HepG2 (cell line): Measurements from ENCODE around the gene SMO. TPM values are rescaled to one million over a fixed set of nuclear protein-coding genes. Genes with fewer than 3 reads are reported as not detected.

Source experiments
- ATAC-seq: fragments of 200-7000 bp; cut with Tn5 transposase; 3 replicates; pipeline ENCODE4 v1.9.1; 2020; ENCODE audit warnings: mild to moderate bottlenecking, moderate library complexity
- BruUV-seq: library from RNA; stranded (reverse); fragments of 400-500 nt; replicated peaks from 2 replicates; lab custom pipeline; 2021; lab: Mats Ljungman, UMichigan
- CTCF ChIA-PET: fragments of 300-600 bp; formaldehyde crosslinking; extraction: SDS; loops from one replicate; lab custom pipeline; 2021; ENCODE audit warnings: low total read pairs, inconsistent platforms, low intra/inter-chr PET ratio; lab: Yijun Ruan, JAX
- POLR2A ChIA-PET: fragments of 350-600 bp; sonication (Branson Sonifier 250); formaldehyde crosslinking; loops from one replicate; lab custom pipeline; 2020; ENCODE audit warnings: antibody characterized with exemption, inconsistent platforms; lab: Yijun Ruan, JAX
- DNase-seq: peaks from one replicate; pipeline ENCODE4 v3.0.0-alpha.2; 2015; ENCODE audit warnings: low spot score
- FAIRE-seq: peaks from 3 replicates; lab custom pipeline; 2011; peaks lifted over from hg19 to GRCh38; lab: Jason Lieb, UNC
- H2AFZ ChIP-seq: one replicate; pipeline ENCODE4 v1.6.1; 2011; ENCODE audit warnings: low read length, inconsistent platforms
- H3K27ac ChIP-seq: fragments of 300-600 bp; 3 replicates; pipeline ENCODE4 v1.8.0; 2011; ENCODE audit warnings: mixed run types, mild to moderate bottlenecking, mixed read lengths, low read length, inconsistent platforms; ENCODE audit not compliant: insufficient read depth; ENCODE audit errors: extremely low read length
- H3K27me3 ChIP-seq, 2 experiments: fragments of 200-600 bp in 1 of 2; 2 replicates in 1 of 2; 3 replicates in 1 of 2; pipeline versions ENCODE4 v1.6.0 to v1.8.0; 2011; ENCODE audit warnings: low read length in 2 of 2, mild to moderate bottlenecking in 2 of 2, moderate library complexity in 2 of 2, inconsistent platforms in 1 of 2; ENCODE audit not compliant: insufficient read depth in 2 of 2, control insufficient read depth in 1 of 2
- H3K36me3 ChIP-seq, 2 experiments: fragments of 200-600 bp in 1 of 2; replicated peaks in 1 of 2; 2 replicates in 1 of 2; 3 replicates in 1 of 2; pipeline versions ENCODE4 v1.5.1 to v1.8.0; 2011; ENCODE audit warnings: low read length in 2 of 2, inconsistent platforms in 1 of 2; ENCODE audit not compliant: insufficient read depth in 2 of 2, control insufficient read depth in 1 of 2
- H3K4me1 ChIP-seq: 2 replicates; pipeline ENCODE4 v1.5.1; 2012; ENCODE audit warnings: low read length, inconsistent platforms; ENCODE audit not compliant: insufficient read depth
- H3K4me2 ChIP-seq: 2 replicates; pipeline ENCODE4 v1.6.0; 2011; ENCODE audit warnings: low read depth, low read length, inconsistent platforms
- H3K4me3 ChIP-seq, 3 experiments: fragments of 200-600 bp in 1 of 3; sonication (generic), shearing (Covaris generic) in 1 of 3; replicated peaks in 1 of 3; 2 replicates each; pipeline ENCODE4 v1.5.1; 2011 to 2016; ENCODE audit warnings: low read length in 3 of 3, inconsistent platforms in 2 of 3, low read depth in 2 of 3, mild to moderate bottlenecking in 2 of 3, control low read depth in 1 of 3, mixed read lengths in 1 of 3; ENCODE audit not compliant: insufficient read depth in 1 of 3
- H3K79me2 ChIP-seq: one replicate; pipeline ENCODE4 v1.6.1; 2011; ENCODE audit warnings: low read length, inconsistent platforms; ENCODE audit not compliant: insufficient read depth
- H3K9ac ChIP-seq: 2 replicates; pipeline ENCODE4 v1.6.0; 2011; ENCODE audit warnings: mild to moderate bottlenecking, low read depth, low read length, inconsistent platforms; ENCODE audit not compliant: insufficient read depth
- H3K9me3 ChIP-seq: 2 replicates; pipeline ENCODE4 v1.5.1; 2012; ENCODE audit warnings: mild to moderate bottlenecking, low read length
- H4K20me1 ChIP-seq: 2 replicates; pipeline ENCODE4 v1.6.0; 2011; ENCODE audit warnings: inconsistent platforms, mild to moderate bottlenecking, low read length, moderate library complexity; ENCODE audit not compliant: insufficient read depth
- CCDC6 ChIP-seq: sonication (generic); formaldehyde crosslinking; IDR thresholded peaks from 2 replicates; pipeline ENCODE4 v1.8.1; 2022; ENCODE audit warnings: mild to moderate bottlenecking, missing genetic modification reagents, moderate library complexity
- HDAC1 ChIP-seq: sonication (generic); formaldehyde crosslinking; IDR thresholded peaks from 2 replicates; pipeline ENCODE4 v1.5.1; 2020; ENCODE audit warnings: mild to moderate bottlenecking, missing genetic modification reagents
- JUNB ChIP-seq: sonication (generic); formaldehyde crosslinking; IDR thresholded peaks from 2 replicates; pipeline ENCODE4 v1.8.0; 2022; ENCODE audit warnings: missing genetic modification reagents, mild to moderate bottlenecking, borderline replicate concordance
- NONO ChIP-seq, 2 experiments: fragments of 450-650 bp in 1 of 2; sonication (generic) in 1 of 2; formaldehyde crosslinking in 1 of 2; IDR thresholded peaks in 1 of 2; conservative IDR thresholded peaks in 1 of 2; 2 replicates each; pipeline versions ENCODE4 v1.6.1 to v1.8.0; 2017 to 2022; ENCODE audit warnings: mild to moderate bottlenecking in 1 of 2, missing genetic modification reagents in 1 of 2, moderate library complexity in 1 of 2
- PAWR ChIP-seq: sonication (generic); formaldehyde crosslinking; IDR thresholded peaks from 2 replicates; pipeline ENCODE4 v1.4.0; 2020; ENCODE audit warnings: missing genetic modification reagents, mild to moderate bottlenecking, borderline replicate concordance
- REPIN1 ChIP-seq: sonication (generic); formaldehyde crosslinking; IDR thresholded peaks from 2 replicates; pipeline ENCODE4 v1.8.0; 2022; ENCODE audit warnings: missing genetic modification reagents, low read depth, mild to moderate bottlenecking, borderline replicate concordance
- SAP130 ChIP-seq: IDR thresholded peaks from 2 replicates; pipeline ENCODE4 v1.6.1; 2016; ENCODE audit warnings: low read depth
- ZFYVE20 ChIP-seq: sonication (generic); formaldehyde crosslinking; IDR thresholded peaks from 2 replicates; pipeline ENCODE4 v1.8.0; 2023; ENCODE audit warnings: low read depth, mild to moderate bottlenecking, moderate library complexity, missing genetic modification reagents, borderline replicate concordance
- ZNF138 ChIP-seq: sonication (generic); formaldehyde crosslinking; IDR thresholded peaks from 2 replicates; pipeline ENCODE4 v1.5.0; 2020; ENCODE audit warnings: mild to moderate bottlenecking, low read depth, missing genetic modification reagents
- ZNF773 ChIP-seq: sonication (generic); formaldehyde crosslinking; IDR thresholded peaks from 2 replicates; pipeline ENCODE4 v1.4.0; 2020; ENCODE audit warnings: missing genetic modification reagents, borderline replicate concordance
- ZNF784 ChIP-seq: sonication (generic); formaldehyde crosslinking; IDR thresholded peaks from 2 replicates; pipeline ENCODE4 v1.5.1; 2020; ENCODE audit warnings: missing genetic modification reagents, mild to moderate bottlenecking, borderline replicate concordance
- ZNF788 ChIP-seq: sonication (generic); formaldehyde crosslinking; IDR thresholded peaks from 2 replicates; pipeline ENCODE4 v1.5.0; 2020; ENCODE audit warnings: mild to moderate bottlenecking, missing genetic modification reagents, borderline replicate concordance
- WGBS: methylation state at CpG from one replicate; pipeline ENCODE4 v1.1.6; 2017; ENCODE audit warnings: low lambda C conversion rate; 5-methylcytosine and 5-hydroxymethylcytosine counted together
- in situ Hi-C: cut with HindIII; loops from 2 replicates; pipeline ENCODE4 v1.10.0; 2017; ENCODE audit warnings: low pct_unique_long_range_greater_than_20kb; ENCODE audit not compliant: extremely low pct_ligation_motif_present
- intact Hi-C: fragments of 100-400 bp; cut with micrococcal nuclease; formaldehyde crosslinking; loops from one replicate; pipeline ENCODE4 v1.10.0; 2022; ENCODE audit not compliant: unreplicated experiment
- polyA plus RNA-seq, 8 experiments: library from polyadenylated mRNA; depleted of rRNA in 3 of 8; stranded (reverse) in 7 of 8; unstranded in 1 of 8; fragments of >200 nt; fragmentation: Illumina TruSeq in 4 of 8; extraction: Trizol in 4 of 8; gene quantifications; 2 replicates each; pipeline versions ENCODE4 v1.2.1 to v1.2.3, GENCODE V29; 2011 to 2016; ENCODE audit warnings: low read depth in 4 of 8, missing spikeins in 1 of 8, mixed read lengths in 1 of 8; ENCODE audit not compliant: insufficient read depth in 1 of 8
- total RNA-seq, 5 experiments: library from RNA; depleted of rRNA; stranded (reverse); fragments of >200 nt; fragmentation: Illumina TruSeq; extraction: Trizol; gene quantifications; 2 replicates each; pipeline ENCODE4 v1.2.3, GENCODE V29; 2016; ENCODE audit warnings: low read depth in 1 of 5
- TF ChIP-seq, protein P1 (sequence below): sonication (generic); formaldehyde crosslinking; IDR thresholded peaks from 2 replicates; pipeline ENCODE4 v1.8.1; 2023; ENCODE audit warnings: mild to moderate bottlenecking, moderate library complexity, missing genetic modification reagents
- TF ChIP-seq, protein P2 (sequence below): sonication (generic); formaldehyde crosslinking; IDR thresholded peaks from 2 replicates; pipeline ENCODE4 v1.4.0; 2020; ENCODE audit warnings: mild to moderate bottlenecking, missing genetic modification reagents
- TF ChIP-seq, protein P3 (sequence below): IDR thresholded peaks from 2 replicates; pipeline ENCODE4 v1.6.1; 2012; ENCODE audit warnings: inconsistent platforms

The SMO gene
- total and polyA plus RNA-seq, 2 of the 13 experiments (the other 11 are each of a cell fraction or from before 2014, with no cell fraction given), result 23.8 to 32.3 TPM

GRCh38 chr7:129187681-129188371 lies 607 bp upstream of the SMO start (continued):
- TF ChIP-seq, protein P1, sequence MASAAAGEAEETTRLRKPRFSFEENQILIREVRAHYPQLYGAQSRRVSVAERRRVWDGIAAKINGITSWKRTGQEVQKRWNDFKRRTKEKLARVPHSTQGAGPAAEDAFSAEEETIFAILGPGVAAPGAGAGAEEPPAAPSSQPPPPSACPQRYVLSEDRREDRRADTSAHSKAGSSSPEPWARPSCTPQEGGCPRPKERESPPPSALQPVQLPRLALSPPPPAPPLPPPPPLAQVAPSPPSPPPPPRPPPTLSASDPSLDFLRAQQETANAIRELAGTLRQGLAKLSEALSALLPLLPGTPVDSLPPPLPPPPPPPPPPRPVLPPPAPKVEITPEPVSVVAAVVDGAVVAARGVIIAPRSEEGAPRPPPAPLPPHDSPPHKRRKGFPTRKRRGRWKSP (CRISPR knock-in tag), result 0 out of 2 replicates have a peak, but pooled peaks have one; percentile 19

DNA sequence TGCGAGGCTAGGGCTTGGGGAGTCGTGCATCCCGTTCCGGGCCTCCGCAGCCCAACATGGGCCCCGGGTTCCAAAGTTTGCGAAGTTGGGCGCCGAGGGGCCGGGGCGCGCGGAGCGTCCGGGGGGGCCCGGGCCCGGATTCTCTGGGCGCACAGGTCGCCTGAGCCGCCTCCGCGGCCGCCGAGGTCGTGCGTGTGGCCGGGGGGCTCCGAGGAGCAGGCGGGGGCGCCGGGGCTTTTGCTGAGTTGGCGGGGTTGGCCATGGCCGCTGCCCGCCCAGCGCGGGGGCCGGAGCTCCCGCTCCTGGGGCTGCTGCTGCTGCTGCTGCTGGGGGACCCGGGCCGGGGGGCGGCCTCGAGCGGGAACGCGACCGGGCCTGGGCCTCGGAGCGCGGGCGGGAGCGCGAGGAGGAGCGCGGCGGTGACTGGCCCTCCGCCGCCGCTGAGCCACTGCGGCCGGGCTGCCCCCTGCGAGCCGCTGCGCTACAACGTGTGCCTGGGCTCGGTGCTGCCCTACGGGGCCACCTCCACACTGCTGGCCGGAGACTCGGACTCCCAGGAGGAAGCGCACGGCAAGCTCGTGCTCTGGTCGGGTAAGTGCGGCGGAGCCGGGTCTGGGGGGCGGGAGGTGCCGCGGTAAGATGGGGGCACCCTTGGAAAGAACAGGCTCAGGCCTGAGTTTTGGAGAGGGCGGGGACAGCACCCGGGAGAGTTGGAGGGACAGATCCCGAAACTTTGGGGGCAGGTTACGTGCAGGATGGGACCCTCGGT lies 643 bp downstream of the SMO start:
- peaks cover 4% of the 10 kb centered on the region for H4K20me1 ChIP-seq
- peak overlapping the region; percentile 89 for H3K4me2 ChIP-seq
- POLR2A ChIA-PET, result interaction anchor here (0.6 to 1.4 kb wide), 4 partner anchors 11 to 25 kb away, joined by 3 read pairs; no protein-coding TSS in a partner anchor
- no peaks in the 10 kb centered on the region; a peak in 1 of 5 replicates for H3K27me3 ChIP-seq
- H3K9me3 ChIP-seq, result no peaks in the 10 kb centered on the region
- intact Hi-C loops, result no loop called here
- peaks cover 3 to 4% of the 10 kb centered on the region in 2 experiments; a peak in 3 of 5 replicates for H3K36me3 ChIP-seq
- peaks cover 63% of the 10 kb centered on the region for H3K4me1 ChIP-seq
- BruUV-seq, result no TSS peak
- in situ Hi-C loops, result no loop called here
- CTCF ChIA-PET, result no interaction called here
- H3K4me3 ChIP-seq, result peak overlapping the region; percentile 84 to 90 (median 85)
- ATAC-seq, result peak; percentile 45
- peak overlapping the region; percentile 78 for H3K9ac ChIP-seq
- H2AFZ ChIP-seq, result no peak overlapping the region
- peak overlapping the region; percentile 76 for H3K27ac ChIP-seq
- 2% methylated on average over 17 of the region's 83 CpGs for WGBS
- no peak for FAIRE-seq
- peaks cover 41% of the 10 kb centered on the region for H3K79me2 ChIP-seq
- DNase-seq, result no peak
- TF ChIP-seq REPIN1 (0 out of 2 replicates have a peak, but pooled peaks have one; percentile 33), ZNF773 (CRISPR knock-in tag) (no peak), JUNB (no peak), CCDC6 (CRISPR knock-in tag) (peak; percentile 64; the same call in 1 of the 2 replicates), HDAC1 (CRISPR knock-in tag) (no peak), SAP130 (0 out of 2 replicates have a peak, but pooled peaks have one; percentile 11), PAWR (no peak), ZNF138 (CRISPR knock-in tag) (0 out of 2 replicates have a peak, but pooled peaks have one; percentile 42), ZNF788 (CRISPR knock-in tag) (peak; percentile 22; the same call in 1 of the 2 replicates), ZFYVE20 (CRISPR knock-in tag) (peak; percentile 66; the same call in 1 of the 2 replicates), ZNF784 (CRISPR knock-in tag) (0 out of 2 replicates have a peak, but pooled peaks have one; percentile 15), NONO (IDR thresholded peaks at IDR 0.05) (no peak), NONO (CRISPR knock-in tag; conservative IDR thresholded peaks at IDR 0.05) (0 out of 2 replicates have a peak, but pooled peaks have one; percentile 23)
- TF ChIP-seq, protein P2, sequence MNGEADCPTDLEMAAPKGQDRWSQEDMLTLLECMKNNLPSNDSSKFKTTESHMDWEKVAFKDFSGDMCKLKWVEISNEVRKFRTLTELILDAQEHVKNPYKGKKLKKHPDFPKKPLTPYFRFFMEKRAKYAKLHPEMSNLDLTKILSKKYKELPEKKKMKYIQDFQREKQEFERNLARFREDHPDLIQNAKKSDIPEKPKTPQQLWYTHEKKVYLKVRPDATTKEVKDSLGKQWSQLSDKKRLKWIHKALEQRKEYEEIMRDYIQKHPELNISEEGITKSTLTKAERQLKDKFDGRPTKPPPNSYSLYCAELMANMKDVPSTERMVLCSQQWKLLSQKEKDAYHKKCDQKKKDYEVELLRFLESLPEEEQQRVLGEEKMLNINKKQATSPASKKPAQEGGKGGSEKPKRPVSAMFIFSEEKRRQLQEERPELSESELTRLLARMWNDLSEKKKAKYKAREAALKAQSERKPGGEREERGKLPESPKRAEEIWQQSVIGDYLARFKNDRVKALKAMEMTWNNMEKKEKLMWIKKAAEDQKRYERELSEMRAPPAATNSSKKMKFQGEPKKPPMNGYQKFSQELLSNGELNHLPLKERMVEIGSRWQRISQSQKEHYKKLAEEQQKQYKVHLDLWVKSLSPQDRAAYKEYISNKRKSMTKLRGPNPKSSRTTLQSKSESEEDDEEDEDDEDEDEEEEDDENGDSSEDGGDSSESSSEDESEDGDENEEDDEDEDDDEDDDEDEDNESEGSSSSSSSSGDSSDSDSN, result peak; percentile 87
- TF ChIP-seq, protein P3, sequence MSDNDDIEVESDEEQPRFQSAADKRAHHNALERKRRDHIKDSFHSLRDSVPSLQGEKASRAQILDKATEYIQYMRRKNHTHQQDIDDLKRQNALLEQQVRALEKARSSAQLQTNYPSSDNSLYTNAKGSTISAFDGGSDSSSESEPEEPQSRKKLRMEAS, result peak; percentile 50
